ENCODE data around the gene BTD. TPM values are rescaled to one million over a fixed set of nuclear protein-coding genes. Genes with fewer than 3 reads are reported as not detected.
A peak's percentile ranks its signal among the peaks of the same experiment; 100 is the strongest.

BTD gene, protein sequence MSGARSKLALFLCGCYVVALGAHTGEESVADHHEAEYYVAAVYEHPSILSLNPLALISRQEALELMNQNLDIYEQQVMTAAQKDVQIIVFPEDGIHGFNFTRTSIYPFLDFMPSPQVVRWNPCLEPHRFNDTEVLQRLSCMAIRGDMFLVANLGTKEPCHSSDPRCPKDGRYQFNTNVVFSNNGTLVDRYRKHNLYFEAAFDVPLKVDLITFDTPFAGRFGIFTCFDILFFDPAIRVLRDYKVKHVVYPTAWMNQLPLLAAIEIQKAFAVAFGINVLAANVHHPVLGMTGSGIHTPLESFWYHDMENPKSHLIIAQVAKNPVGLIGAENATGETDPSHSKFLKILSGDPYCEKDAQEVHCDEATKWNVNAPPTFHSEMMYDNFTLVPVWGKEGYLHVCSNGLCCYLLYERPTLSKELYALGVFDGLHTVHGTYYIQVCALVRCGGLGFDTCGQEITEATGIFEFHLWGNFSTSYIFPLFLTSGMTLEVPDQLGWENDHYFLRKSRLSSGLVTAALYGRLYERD
- total RNA-seq (2022) (5.9 and 7.2 TPM in 2 replicates), Bru-seq, nascent RNA (percentile 49 among the genes with signal in this experiment), BruChase-seq, experiment 1, labeled RNA remaining after a 6-hour chase (percentile 50 among the genes with signal in this experiment), BruChase-seq, experiment 2, labeled RNA remaining after a 2-hour chase (percentile 44 among the genes with signal in this experiment)
- long read RNA-seq, full-length matches to known transcripts, result 13 of 16 reads
- long read RNA-seq, partial matches to known transcripts, result 1 of 16 reads
- long read RNA-seq, other reads (novel, unspliced or antisense), result 2 of 16 reads

- intact Hi-C loops (cut with micrococcal nuclease), result no loop called here
- H3K36me3 Mint-ChIP-seq (ENCODE audit: insufficient read depth, unreplicated experiment), result peaks cover 33% of the 10 kb centered on the region
- H3K4me3 Mint-ChIP-seq (ENCODE audit: unreplicated experiment), result peak within 1 kb of the TSS; percentile 100
- H3K27ac Mint-ChIP-seq (ENCODE audit: low read depth, unreplicated experiment), result peak within 1 kb of the TSS; percentile 95
- no peaks in the 10 kb centered on the region for H3K27me3 Mint-ChIP-seq (ENCODE audit: insufficient read depth, unreplicated experiment)
- peak; percentile 99 for DNase-seq (ENCODE audit: unreplicated experiment)
- ChIA-PET POLR2A (interaction anchor here (0.5 to 2.3 kb wide), 21 partner anchors 9 to 664 kb away, joined by 3 to 22 read pairs (median 3); partner anchors contain the start of genes ANKRD28, MRPS25, OXNAD1 and RBSN), CTCF (interaction anchor here (0.6 to 1.5 kb wide), 3 partner anchors 9 to 305 kb away, joined by 4 to 6 read pairs (median 5); no protein-coding TSS in a partner anchor)
- no TSS peak for BruUV-seq (replicated peaks)
- TF ChIP-seq, protein P1, sequence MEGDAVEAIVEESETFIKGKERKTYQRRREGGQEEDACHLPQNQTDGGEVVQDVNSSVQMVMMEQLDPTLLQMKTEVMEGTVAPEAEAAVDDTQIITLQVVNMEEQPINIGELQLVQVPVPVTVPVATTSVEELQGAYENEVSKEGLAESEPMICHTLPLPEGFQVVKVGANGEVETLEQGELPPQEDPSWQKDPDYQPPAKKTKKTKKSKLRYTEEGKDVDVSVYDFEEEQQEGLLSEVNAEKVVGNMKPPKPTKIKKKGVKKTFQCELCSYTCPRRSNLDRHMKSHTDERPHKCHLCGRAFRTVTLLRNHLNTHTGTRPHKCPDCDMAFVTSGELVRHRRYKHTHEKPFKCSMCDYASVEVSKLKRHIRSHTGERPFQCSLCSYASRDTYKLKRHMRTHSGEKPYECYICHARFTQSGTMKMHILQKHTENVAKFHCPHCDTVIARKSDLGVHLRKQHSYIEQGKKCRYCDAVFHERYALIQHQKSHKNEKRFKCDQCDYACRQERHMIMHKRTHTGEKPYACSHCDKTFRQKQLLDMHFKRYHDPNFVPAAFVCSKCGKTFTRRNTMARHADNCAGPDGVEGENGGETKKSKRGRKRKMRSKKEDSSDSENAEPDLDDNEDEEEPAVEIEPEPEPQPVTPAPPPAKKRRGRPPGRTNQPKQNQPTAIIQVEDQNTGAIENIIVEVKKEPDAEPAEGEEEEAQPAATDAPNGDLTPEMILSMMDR (IDR thresholded peaks at IDR 0.05; ENCODE audit: unreplicated experiment), result no peak
- no peaks in the 10 kb centered on the region for H3K9me3 Mint-ChIP-seq (ENCODE audit: unreplicated experiment)
- peaks cover 28% of the 10 kb centered on the region for H3K4me1 Mint-ChIP-seq (ENCODE audit: insufficient read depth, unreplicated experiment)
These were observed at the start of gene BTD, which contains the start of gene HACL1 for GRCh38 chr3:15601399-15602145. Gene BTD (plus strand): TSS chr3:15601745. CDS start chr3:15635440, 33,695 bp downstream. Gene HACL1 (minus strand): TSS chr3:15601569. CDS start chr3:15601463, 106 bp downstream.

- peaks cover 4% of the 10 kb centered on the region for H3K9me3 Mint-ChIP-seq (ENCODE audit: unreplicated experiment)
- no peak for DNase-seq (ENCODE audit: unreplicated experiment)
- CTCF ChIA-PET, result no interaction called here
- POLR2A ChIA-PET, result no interaction called here
- BruUV-seq (replicated peaks), result no TSS peak
- TF ChIP-seq, protein P1 (IDR thresholded peaks at IDR 0.05; ENCODE audit: unreplicated experiment), result no peak
- no peaks in the 10 kb centered on the region for H3K4me1 Mint-ChIP-seq (ENCODE audit: insufficient read depth, unreplicated experiment)
- H3K27ac Mint-ChIP-seq (ENCODE audit: low read depth, unreplicated experiment), result no peak overlapping the region
- intact Hi-C loops (cut with micrococcal nuclease), result no loop called here
- peaks cover 5% of the 10 kb centered on the region for H3K27me3 Mint-ChIP-seq (ENCODE audit: insufficient read depth, unreplicated experiment)
- no peak overlapping the region for H3K4me3 Mint-ChIP-seq (ENCODE audit: unreplicated experiment)
- H3K36me3 Mint-ChIP-seq (ENCODE audit: insufficient read depth, unreplicated experiment), result no peaks in the 10 kb centered on the region
These were observed 49.6 kb upstream of the BTD start for GRCh38 chr3:15551902-15552301.

GRCh38 chr3:15553749-15554148 lies 47.8 kb upstream of the BTD start:
- ChIA-PET CTCF (interaction anchor here (1.5 kb wide), 1 partner anchor 11 kb away, joined by 3 read pairs; no protein-coding TSS in a partner anchor), POLR2A (no interaction called here)
- DNase-seq (ENCODE audit: unreplicated experiment), result no peak
- no peak overlapping the region for H3K4me3 Mint-ChIP-seq (ENCODE audit: unreplicated experiment)
- TF ChIP-seq, protein P1 (IDR thresholded peaks at IDR 0.05; ENCODE audit: unreplicated experiment), result no peak
- H3K27me3 Mint-ChIP-seq (ENCODE audit: insufficient read depth, unreplicated experiment), result no peaks in the 10 kb centered on the region
- BruUV-seq (replicated peaks), result no TSS peak
- no peak overlapping the region for H3K27ac Mint-ChIP-seq (ENCODE audit: low read depth, unreplicated experiment)
- intact Hi-C loops (cut with micrococcal nuclease), result no loop called here
- no peaks in the 10 kb centered on the region for H3K9me3 Mint-ChIP-seq (ENCODE audit: unreplicated experiment)
- H3K36me3 Mint-ChIP-seq (ENCODE audit: insufficient read depth, unreplicated experiment), result peaks cover 4% of the 10 kb centered on the region
- H3K4me1 Mint-ChIP-seq (ENCODE audit: insufficient read depth, unreplicated experiment), result peaks cover 5% of the 10 kb centered on the region

Data from MCF 10A (cell line).